GM19023 (cell line): Measurements from ENCODE around the gene SAMD3.
"Not testable (repeated sequence)": the region's sequence is repeated elsewhere in the genome, so short reads cannot be mapped to it uniquely, and the experiment has no call there.

Experiments used
- ATAC-seq: cut with Tn5 transposase; IDR thresholded peaks from one replicate; pipeline ENCODE4 v1.9.1; 2021; ENCODE audit warnings: mild to moderate bottlenecking, moderate library complexity; ENCODE audit not compliant: unreplicated experiment

SAMD3 gene

GRCh38 chr6:130222775-130223174 lies at the start of gene SAMD3:
SAMD3 (minus strand) TSS chr6:130222951; CDS start chr6:130215273, 7,678 bp downstream.
- ATAC-seq = no peak

- ATAC-seq = no peak
Observed at GRCh38 chr6:130269969-130270635, 47.4 kb upstream of the SAMD3 start.

- not testable (repeated sequence) for ATAC-seq
Observed at GRCh38 chr6:130265553-130265952, 42.8 kb upstream of the SAMD3 start.

- no peak for ATAC-seq
Observed at GRCh38 chr6:130262008-130262407, 39.3 kb upstream of the SAMD3 start.

GRCh38 chr6:130261558-130261957 lies 38.8 kb upstream of the SAMD3 start:
- not testable (repeated sequence) for ATAC-seq

GRCh38 chr6:130260614-130261241 lies 38.0 kb upstream of the SAMD3 start:
- peak; percentile 50 for ATAC-seq

- peak; percentile 58 for ATAC-seq
Observed at GRCh38 chr6:130260050-130260462, 37.3 kb upstream of the SAMD3 start.

- ATAC-seq = peak; percentile 6
Observed at GRCh38 chr6:130259557-130259956, 36.8 kb upstream of the SAMD3 start.

- no peak for ATAC-seq
Observed at GRCh38 chr6:130259140-130259539, 36.4 kb upstream of the SAMD3 start.

- ATAC-seq = no peak
Observed at GRCh38 chr6:130252527-130253237, 29.9 kb upstream of the SAMD3 start.

- no peak for ATAC-seq
Observed at GRCh38 chr6:130245267-130245666, 22.5 kb upstream of the SAMD3 start.

GRCh38 chr6:130244728-130245127 lies 22.0 kb upstream of the SAMD3 start:
- no peak for ATAC-seq

GRCh38 chr6:130240232-130240631 lies 17.5 kb upstream of the SAMD3 start:
- no peak for ATAC-seq

- no peak for ATAC-seq
Observed at GRCh38 chr6:130239755-130240154, 17.0 kb upstream of the SAMD3 start.

GRCh38 chr6:130233330-130233729 lies 10.6 kb upstream of the SAMD3 start:
- no peak for ATAC-seq

GRCh38 chr6:130230531-130230930 lies 7.8 kb upstream of the SAMD3 start:
- ATAC-seq = not testable (repeated sequence)

GRCh38 chr6:130229645-130230044 lies 6.9 kb upstream of the SAMD3 start:
- ATAC-seq = no peak

- ATAC-seq = peak; percentile 88
Observed at GRCh38 chr6:130223508-130223907, 757 bp upstream of the SAMD3 start.

- no peak for ATAC-seq
Observed at GRCh38 chr6:130218134-130218533, 4.6 kb downstream of the SAMD3 start.

- ATAC-seq = no peak
Observed at GRCh38 chr6:130216620-130217019, 6.1 kb downstream of the SAMD3 start.

- ATAC-seq = no peak
Observed at GRCh38 chr6:130215526-130215925, 7.2 kb downstream of the SAMD3 start.
